Effector memory CD4-positive, alpha-beta T cell (primary cell): ENCODE data around the gene VAMP4.

Source experiments
- DNase-seq, 3 donors: peaks; one replicate each; pipeline ENCODE4 v3.0.0-alpha.2; 2020
- H3K27ac ChIP-seq: 2 replicates; pipeline ENCODE4 v1.7.0; 2013; ENCODE audit warnings: mild to moderate bottlenecking, low read length, moderate library complexity; ENCODE audit not compliant: insufficient read depth, poor library complexity, severe bottlenecking
- H3K27me3 ChIP-seq: replicated peaks from 2 replicates; pipeline ENCODE4 v1.7.0; 2013; ENCODE audit warnings: mild to moderate bottlenecking, low read length; ENCODE audit not compliant: insufficient read depth, control insufficient read depth, poor library complexity, severe bottlenecking
- H3K36me3 ChIP-seq: 2 replicates; pipeline ENCODE4 v1.7.0; 2013; ENCODE audit warnings: mild to moderate bottlenecking, low read length, moderate library complexity; ENCODE audit not compliant: control insufficient read depth, insufficient read depth
- H3K4me1 ChIP-seq: 2 replicates; pipeline ENCODE4 v1.7.0; 2013; ENCODE audit warnings: low read length, mild to moderate bottlenecking; ENCODE audit not compliant: control insufficient read depth, insufficient read depth, poor library complexity, severe bottlenecking
- H3K4me3 ChIP-seq: 2 replicates; pipeline ENCODE4 v1.7.0; 2013; ENCODE audit warnings: low read length, low read depth, mild to moderate bottlenecking; ENCODE audit not compliant: insufficient read depth, poor library complexity, severe bottlenecking
- H3K9me3 ChIP-seq: 2 replicates; pipeline ENCODE4 v1.7.0; 2013; ENCODE audit warnings: mild to moderate bottlenecking, low read length, moderate library complexity; ENCODE audit not compliant: control insufficient read depth
- total RNA-seq, 3 donors: gene quantifications; one replicate each; lab custom pipeline; 2026; lab: John Stamatoyannopoulos, UW

The VAMP4 gene, protein sequence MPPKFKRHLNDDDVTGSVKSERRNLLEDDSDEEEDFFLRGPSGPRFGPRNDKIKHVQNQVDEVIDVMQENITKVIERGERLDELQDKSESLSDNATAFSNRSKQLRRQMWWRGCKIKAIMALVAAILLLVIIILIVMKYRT
- 27.9 to 38.2 (median 28.3) reads per million in 3 donors for total RNA-seq

DNA sequence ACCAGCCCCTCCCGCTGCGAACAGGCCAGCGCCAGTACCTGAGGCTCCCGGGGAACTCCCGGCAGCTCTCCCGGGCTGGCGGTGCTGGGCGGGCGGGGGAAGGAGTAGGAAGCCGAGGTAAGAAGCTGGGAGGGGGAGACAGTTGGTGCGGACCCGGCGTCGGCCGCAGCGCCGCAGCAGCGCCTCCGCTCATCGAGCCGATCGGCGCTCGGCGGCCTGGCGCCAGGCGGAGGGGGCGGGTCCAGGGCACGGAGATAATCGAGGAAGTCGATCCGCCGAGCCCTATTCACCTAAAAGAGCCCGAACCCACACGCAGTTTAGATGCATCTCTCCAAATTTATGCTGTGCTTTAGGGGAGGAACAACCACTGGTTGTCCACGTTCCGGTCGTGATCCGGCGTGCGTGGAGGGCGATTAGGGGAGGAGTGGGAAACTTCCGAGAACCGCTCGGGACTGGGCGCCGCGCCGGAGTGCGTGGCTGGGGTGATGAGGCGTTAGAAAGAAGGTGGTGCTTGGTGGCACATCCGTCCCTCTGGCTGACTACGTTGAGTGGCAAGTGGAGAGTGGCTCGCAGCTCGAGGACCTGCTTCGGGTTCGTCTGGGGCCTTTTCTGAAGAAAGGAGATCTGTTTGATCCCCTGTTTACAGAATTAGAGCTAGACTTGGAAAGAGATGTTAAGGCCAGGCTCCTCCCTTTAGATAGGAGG is at the start of gene VAMP4:
VAMP4 (minus strand) TSS at position 194 of the 705 bp plus-strand sequence. CDS start 3,651 bp downstream, outside the sequence.
- Histone ChIP-seq H3K27me3 (no peaks in the 10 kb centered on the region), H3K4me3 (peak within 1 kb of the TSS; percentile 91), H3K4me1 (peaks cover 15% of the 10 kb centered on the region), H3K27ac (peak within 1 kb of the TSS; percentile 96), H3K9me3 (no peaks in the 10 kb centered on the region), H3K36me3 (peaks cover under 1% of the 10 kb centered on the region)
- DNase-seq: peak; percentile 69 to 77 (median 76)

DNA sequence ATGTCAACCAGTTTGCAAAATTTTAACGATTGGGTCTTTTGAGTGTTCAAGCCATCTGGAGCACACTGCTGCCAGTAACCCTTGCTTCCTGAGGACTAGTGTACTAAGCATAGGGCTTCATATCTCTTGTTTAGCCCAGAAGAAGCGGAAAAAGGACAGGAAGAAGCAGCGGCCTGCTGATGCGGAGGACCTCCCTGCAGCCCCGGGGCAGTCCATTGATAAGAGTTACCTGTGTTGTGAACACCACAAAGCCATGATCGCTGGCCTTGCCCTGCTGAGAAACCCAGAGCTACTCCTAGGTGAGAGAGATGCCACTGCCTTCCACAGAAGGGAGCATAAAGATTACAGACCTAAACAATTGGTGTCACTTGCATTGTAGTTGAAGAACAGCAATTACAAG is 48.5 kb upstream of the VAMP4 start:
- Histone ChIP-seq H3K36me3 (peaks cover 85% of the 10 kb centered on the region), H3K4me3 (no peak overlapping the region), H3K27ac (no peak overlapping the region), H3K27me3 (no peaks in the 10 kb centered on the region), H3K4me1 (no peaks in the 10 kb centered on the region), H3K9me3 (no peaks in the 10 kb centered on the region)
- no peak for DNase-seq

DNA sequence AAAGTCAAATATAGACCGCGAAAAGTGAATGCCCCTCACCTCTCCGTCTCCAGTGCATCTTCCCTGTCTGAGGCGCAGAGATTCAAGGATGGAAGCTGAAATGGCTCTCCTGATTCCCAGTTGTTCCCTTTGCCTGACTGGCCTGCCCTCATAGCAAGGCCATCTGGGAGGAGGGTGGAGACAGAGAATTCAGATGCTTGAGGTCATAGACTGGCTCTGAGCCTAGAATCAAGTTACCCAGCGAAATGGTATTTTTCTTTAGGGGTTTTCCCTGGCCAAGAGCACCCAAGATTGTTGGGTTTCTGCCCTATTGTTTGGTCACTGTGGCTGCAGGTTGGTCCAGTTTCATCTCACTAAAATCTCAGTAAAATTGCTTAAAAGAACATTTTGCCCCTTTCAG is 46.8 kb upstream of the VAMP4 start:
- H3K27ac ChIP-seq: no peak overlapping the region
- DNase-seq: no peak
- no peak overlapping the region for H3K4me3 ChIP-seq
- no peaks in the 10 kb centered on the region for H3K27me3 ChIP-seq
- peaks cover 7% of the 10 kb centered on the region for H3K4me1 ChIP-seq
- no peaks in the 10 kb centered on the region for H3K9me3 ChIP-seq
- H3K36me3 ChIP-seq: peaks cover 83% of the 10 kb centered on the region

DNA sequence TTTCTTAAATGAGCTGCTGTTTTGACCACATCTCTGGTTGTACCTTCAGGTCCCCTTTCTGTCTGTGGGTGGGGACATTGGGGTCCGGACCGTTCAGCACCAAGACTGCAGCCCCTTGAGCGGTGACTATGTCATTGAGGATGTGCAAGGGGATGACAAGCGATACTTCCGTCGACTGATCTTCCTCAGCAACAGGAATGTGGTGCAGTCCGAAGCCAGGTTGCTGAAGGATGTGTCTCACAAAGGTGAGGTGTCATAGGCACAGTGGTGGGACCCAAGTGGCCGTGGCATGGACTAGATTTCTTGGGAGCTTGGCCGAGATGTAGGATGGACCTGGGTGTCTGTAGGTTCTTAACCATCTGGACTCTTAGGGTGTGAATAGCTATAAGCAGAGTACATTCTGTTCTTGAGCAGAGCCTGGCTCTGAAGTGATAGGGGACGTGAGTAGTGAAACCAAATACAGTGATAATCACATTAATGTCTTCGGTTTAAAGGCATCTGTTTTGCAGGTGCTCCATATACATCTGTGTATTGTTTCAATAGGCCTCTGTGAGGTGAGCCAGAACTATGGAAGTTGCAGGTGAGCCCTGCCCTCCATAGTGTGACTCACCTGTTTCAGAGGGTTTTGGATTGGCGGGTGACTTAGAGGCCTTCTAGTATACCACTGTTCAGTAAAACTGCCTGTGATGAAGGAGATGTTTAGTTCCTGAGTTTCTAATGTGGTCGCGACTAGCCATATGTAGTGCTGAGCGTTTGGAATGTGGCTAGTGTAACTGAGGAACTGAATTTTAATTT is 46.0 kb upstream of the VAMP4 start:
- peaks cover 74% of the 10 kb centered on the region for H3K36me3 ChIP-seq
- H3K9me3 ChIP-seq: no peaks in the 10 kb centered on the region
- H3K27ac ChIP-seq: no peak overlapping the region
- no peak overlapping the region for H3K4me3 ChIP-seq
- no peaks in the 10 kb centered on the region for H3K27me3 ChIP-seq
- H3K4me1 ChIP-seq: peaks cover 7% of the 10 kb centered on the region
- DNase-seq: no peak

DNA sequence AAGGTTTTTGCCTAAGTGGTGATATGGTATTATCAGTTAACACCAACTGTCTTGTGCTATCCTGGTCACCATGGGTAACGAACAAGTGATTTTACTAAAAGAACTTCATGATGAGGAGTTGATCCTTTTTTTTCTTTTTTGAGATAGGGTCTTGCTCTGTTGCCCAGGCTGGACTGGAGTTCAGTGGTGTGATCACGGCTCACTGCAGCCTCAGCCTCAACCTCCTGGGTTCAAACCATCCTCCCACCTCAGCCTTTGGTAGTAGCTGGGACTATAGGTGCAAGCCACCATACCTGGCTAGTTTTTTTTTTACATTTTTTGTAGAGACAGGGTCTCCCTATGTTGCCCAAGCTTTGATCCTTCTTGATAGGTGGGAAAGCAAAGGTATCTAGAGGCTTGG is 44.7 kb upstream of the VAMP4 start:
- Histone ChIP-seq H3K9me3 (no peaks in the 10 kb centered on the region), H3K4me1 (peaks cover 11% of the 10 kb centered on the region), H3K36me3 (peaks cover 61% of the 10 kb centered on the region), H3K27ac (no peak overlapping the region), H3K4me3 (no peak overlapping the region), H3K27me3 (no peaks in the 10 kb centered on the region)
- DNase-seq: no peak

DNA sequence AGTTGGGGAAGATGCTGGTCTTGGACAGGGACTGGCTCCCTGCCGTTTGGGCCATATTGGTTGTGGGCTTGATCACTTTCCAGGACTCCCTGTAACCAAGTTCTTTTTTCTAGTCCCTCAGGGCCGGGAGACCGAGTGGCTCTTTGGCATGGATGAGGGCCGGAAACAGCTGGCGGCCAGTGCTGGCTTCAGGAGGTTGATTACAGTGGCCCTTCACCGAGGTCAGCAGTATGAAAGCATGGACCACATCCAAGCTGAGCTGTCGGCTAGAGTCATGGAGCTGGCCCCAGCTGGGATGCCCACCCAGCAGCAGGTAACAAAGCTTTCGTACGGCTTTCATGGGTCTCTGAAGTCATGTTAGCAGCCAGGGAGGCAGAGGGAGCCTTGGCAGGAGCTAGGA is 43.9 kb upstream of the VAMP4 start:
- Histone ChIP-seq H3K27ac (no peak overlapping the region), H3K4me1 (peaks cover 11% of the 10 kb centered on the region), H3K9me3 (no peaks in the 10 kb centered on the region), H3K36me3 (peaks cover 53% of the 10 kb centered on the region), H3K4me3 (no peak overlapping the region), H3K27me3 (no peaks in the 10 kb centered on the region)
- DNase-seq: no peak

DNA sequence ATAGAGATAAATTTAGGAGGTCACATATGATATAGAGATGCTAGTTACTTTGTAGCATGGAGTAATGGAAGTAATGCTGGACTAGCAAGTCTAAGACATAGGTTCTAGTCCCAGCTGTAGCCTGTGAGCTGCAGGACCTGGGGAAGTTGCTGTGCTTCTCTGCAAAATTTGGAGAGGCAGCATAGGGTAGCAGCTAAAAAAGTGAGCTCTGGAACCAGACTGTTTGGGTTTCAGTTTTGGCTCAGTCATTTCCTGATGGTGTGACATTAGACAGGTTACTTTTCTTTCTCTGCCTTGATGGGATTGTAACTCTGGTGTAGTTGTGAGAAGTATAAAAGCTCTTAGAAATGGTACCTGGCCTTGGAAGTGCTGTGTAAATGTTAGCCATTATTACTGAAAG is 42.9 kb upstream of the VAMP4 start:
- no peak overlapping the region for H3K27ac ChIP-seq
- H3K4me1 ChIP-seq: peaks cover 17% of the 10 kb centered on the region
- no peak overlapping the region for H3K4me3 ChIP-seq
- peaks cover 43% of the 10 kb centered on the region for H3K36me3 ChIP-seq
- no peak for DNase-seq
- H3K9me3 ChIP-seq: no peaks in the 10 kb centered on the region
- H3K27me3 ChIP-seq: no peaks in the 10 kb centered on the region

DNA sequence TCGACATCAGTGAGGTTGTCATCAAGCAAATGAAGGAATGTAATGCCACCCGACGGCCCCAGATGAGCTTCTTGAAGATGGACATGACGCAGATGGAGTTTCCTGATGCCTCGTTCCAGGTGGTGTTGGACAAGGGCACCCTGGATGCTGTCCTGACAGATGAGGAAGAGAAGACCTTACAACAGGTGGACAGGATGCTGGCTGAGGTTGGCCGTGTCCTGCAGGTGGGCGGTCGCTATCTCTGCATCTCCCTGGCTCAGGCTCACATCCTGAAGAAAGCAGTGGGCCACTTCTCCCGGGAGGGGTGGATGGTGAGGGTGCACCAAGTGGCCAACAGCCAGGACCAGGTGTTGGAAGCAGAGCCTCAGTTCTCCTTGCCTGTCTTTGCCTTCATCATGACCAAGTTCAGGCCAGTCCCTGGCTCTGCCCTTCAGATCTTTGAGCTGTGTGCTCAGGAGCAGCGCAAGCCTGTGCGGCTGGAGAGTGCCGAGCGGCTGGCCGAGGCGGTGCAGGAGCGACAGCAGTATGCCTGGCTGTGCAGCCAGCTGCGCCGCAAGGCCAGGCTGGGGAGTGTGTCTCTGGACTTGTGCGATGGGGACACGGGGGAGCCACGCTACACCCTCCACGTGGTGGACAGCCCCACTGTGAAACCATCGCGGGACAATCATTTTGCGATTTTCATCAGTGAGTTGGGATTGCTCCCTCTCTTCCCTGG is 42.1 kb upstream of the VAMP4 start:
- H3K4me1 ChIP-seq: peaks cover 17% of the 10 kb centered on the region
- no peak for DNase-seq
- no peaks in the 10 kb centered on the region for H3K9me3 ChIP-seq
- H3K27ac ChIP-seq: no peak overlapping the region
- no peak overlapping the region for H3K4me3 ChIP-seq
- no peaks in the 10 kb centered on the region for H3K27me3 ChIP-seq
- peaks cover 36% of the 10 kb centered on the region for H3K36me3 ChIP-seq

DNA sequence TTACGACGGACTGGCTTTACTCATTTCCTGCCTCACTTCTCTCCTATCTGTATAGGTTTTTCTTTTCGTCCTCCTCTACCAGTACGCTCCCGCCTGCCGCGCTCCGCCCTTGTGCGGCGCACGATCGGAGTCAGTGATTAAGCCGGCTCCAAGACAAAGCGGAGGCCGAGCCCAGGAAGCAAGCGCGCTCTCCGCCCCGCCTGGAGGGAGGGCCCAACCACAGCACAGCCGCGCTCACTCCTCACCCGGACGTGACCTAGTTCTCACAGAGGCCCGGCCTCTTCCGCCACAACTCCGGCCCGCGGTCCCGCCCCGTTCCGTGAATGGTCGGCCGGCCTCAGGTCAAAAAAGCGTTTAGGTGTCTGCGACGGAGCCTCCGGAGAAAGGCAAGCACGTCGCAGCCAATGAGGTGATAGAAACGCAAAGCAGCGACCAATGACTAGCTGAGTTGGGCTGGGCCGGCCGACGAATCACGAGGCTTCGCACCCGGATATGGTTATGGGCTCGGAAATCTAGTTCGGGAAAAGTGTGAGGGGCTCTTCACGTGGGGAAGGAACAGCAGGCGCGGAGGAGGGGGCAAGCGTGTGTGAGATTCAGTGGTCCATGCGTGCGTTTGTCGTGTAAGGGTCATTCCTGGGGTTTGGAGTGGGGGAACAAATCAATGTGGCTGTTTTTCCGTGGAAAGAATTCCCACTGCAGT is 39.5 kb upstream of the VAMP4 start, which contains the start of gene METTL13:
METTL13 (plus strand) TSS at position 485 of the 700 bp plus-strand sequence. CDS start 308 bp downstream, outside the sequence.
- H3K4me3 ChIP-seq: peak within 1 kb of the TSS; percentile 64
- peaks cover 17% of the 10 kb centered on the region for H3K4me1 ChIP-seq
- peak; percentile 95 to 99 (median 98) for DNase-seq

More for the DNA sequence above, 39.5 kb upstream of the VAMP4 start, which contains the start of gene METTL13:
- no peaks in the 10 kb centered on the region for H3K27me3 ChIP-seq
- H3K9me3 ChIP-seq: no peaks in the 10 kb centered on the region
- H3K36me3 ChIP-seq: peaks cover 10% of the 10 kb centered on the region
- peak within 1 kb of the TSS; percentile 65 for H3K27ac ChIP-seq
